ENCODE measurements around the gene TXNDC11. TPM values are rescaled to one million over a fixed set of nuclear protein-coding genes. Genes with fewer than 3 reads are reported as not detected.
A peak's percentile ranks its signal among the peaks of the same experiment; 100 is the strongest.

Gene TXNDC11
- total and polyA plus RNA-seq, 2 experiments from 2014 or later = 24.5 to 25.9 TPM

DNA sequence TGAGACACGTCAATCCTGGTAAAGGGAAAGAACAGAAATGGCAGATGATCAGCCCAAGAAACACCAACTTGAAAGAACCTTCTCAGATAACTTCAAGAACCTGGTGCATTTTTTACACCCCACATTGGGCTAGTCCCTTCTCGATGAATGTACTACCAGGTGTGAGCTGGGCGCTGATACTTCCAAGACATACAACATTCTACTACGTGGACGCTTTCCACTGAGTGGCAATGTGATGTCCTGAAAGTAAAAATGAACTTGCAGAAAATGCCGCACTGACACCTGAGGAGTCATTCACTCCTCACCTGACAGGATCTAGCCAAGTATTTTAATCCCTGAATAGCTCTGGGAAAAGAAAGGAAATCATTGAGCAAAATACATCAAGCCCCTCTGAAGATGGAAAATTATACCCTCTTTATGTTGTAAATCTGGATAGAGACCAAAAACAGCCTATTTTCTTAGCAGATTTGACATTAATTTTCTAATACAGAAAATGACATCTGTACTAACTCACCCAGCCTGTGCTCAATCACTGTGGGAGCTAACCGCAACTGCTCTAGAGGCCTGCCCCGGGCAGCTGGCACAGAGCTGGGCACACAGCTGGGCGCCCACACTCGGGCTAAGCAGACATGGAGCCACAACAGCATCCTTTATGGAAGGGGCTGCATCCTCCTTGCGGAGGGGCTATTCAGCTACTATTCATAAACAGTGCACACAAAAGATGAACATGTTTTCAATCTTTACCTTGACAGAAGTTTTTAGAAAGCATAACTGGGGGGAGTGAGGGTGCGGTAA, 58.2 kb downstream of the TXNDC11 start:
- Histone ChIP-seq H3K36me3 (ENCODE audit: low read depth) (peaks cover 51% of the 10 kb centered on the region; the same call in 1 of the 2 replicates), H2AFZ (no peak overlapping the region)
- 96 to 98% methylated on average over 12 of the region's 12 CpGs for WGBS, 2 experiments (ENCODE audit: low coverage in 1 of 2, low lambda C conversion rate in 2 of 2, missing lambda C conversion rate in 2 of 2)

DNA sequence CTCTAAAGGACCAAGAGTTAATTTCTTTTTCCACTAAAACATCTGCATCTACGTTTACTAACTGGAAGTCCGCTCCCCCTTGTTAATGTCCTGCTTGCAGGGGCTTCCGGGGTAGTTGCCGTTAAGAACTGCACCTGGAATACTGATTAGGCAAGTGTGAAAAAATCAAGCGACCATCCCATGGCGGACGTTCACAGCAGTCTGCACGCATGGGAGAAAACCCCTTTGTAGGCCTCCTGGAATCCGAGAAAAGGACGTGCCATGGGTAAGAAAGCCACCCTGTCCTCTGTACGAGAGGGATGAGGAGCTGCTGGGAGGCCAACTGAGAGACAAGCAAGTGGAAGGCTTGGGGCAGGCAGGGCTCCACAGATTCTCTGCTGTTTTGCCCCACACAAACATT, 59.5 kb downstream of the TXNDC11 start:
- 84 to 88% methylated on average over 11 of the region's 11 CpGs for WGBS, 2 experiments (ENCODE audit: low coverage in 1 of 2, low lambda C conversion rate in 2 of 2, missing lambda C conversion rate in 2 of 2)
- in situ Hi-C loops (cut with MboI) = loop anchor here (25.0 kb wide), 1 partner anchor 721 kb away; no protein-coding TSS in a partner anchor
- Histone ChIP-seq H3K4me1 (ENCODE audit: insufficient read depth) (peaks cover 30% of the 10 kb centered on the region), H3K4me3 (no peak overlapping the region), H3K27me3 (replicated peaks; ENCODE audit: insufficient read depth) (no peaks in the 10 kb centered on the region), H3K36me3 (ENCODE audit: low read depth) (peaks cover 49% of the 10 kb centered on the region), H3K9ac (peak overlapping the region; percentile 54), H3K9me2 (ENCODE audit: insufficient read depth) (no peaks in the 10 kb centered on the region), H3K9me3 (ENCODE audit: low read depth) (no peaks in the 10 kb centered on the region), H4K20me1 (ENCODE audit: insufficient read depth) (peaks cover 11% of the 10 kb centered on the region; the same call in 1 of the 2 replicates), H3K27ac (peak overlapping the region; percentile 81), H3F3A (ENCODE audit: insufficient read depth) (peaks cover 59% of the 10 kb centered on the region), H2AFZ (no peak overlapping the region), H3K4me2 (ENCODE audit: unreplicated experiment) (peak overlapping the region; percentile 28), H3K79me2 (ENCODE audit: insufficient read depth) (peaks cover 31% of the 10 kb centered on the region)
- no peak for DNase-seq
- TF ChIP-seq EZH2phosphoT487 (IDR thresholded peaks at IDR 0.05; ENCODE audit: insufficient read depth, low read depth) = no peak
- no peak for TF ChIP-seq EZH2 (IDR thresholded peaks at IDR 0.05; ENCODE audit: insufficient read depth, poor library complexity, severe bottlenecking)

More for the DNA sequence above, 58.2 kb downstream of the TXNDC11 start:
- H3F3A ChIP-seq (ENCODE audit: insufficient read depth) = peaks cover 56% of the 10 kb centered on the region
- DNase-seq = no peak
- TF ChIP-seq EZH2 (IDR thresholded peaks at IDR 0.05; ENCODE audit: insufficient read depth, poor library complexity, severe bottlenecking) = no peak
- TF ChIP-seq EZH2phosphoT487 (IDR thresholded peaks at IDR 0.05; ENCODE audit: insufficient read depth, low read depth) = no peak
- in situ Hi-C loops (cut with MboI) = loop anchor here (25.0 kb wide), 1 partner anchor 722 kb away; no protein-coding TSS in a partner anchor
- peaks cover 30% of the 10 kb centered on the region for H3K4me1 ChIP-seq (ENCODE audit: insufficient read depth)
- H4K20me1 ChIP-seq (ENCODE audit: insufficient read depth) = peaks cover 11% of the 10 kb centered on the region
- H3K4me2 ChIP-seq (ENCODE audit: unreplicated experiment) = no peak overlapping the region
- H3K79me2 ChIP-seq (ENCODE audit: insufficient read depth) = peaks cover 38% of the 10 kb centered on the region
- no peaks in the 10 kb centered on the region for H3K9me2 ChIP-seq (ENCODE audit: insufficient read depth)
- no peaks in the 10 kb centered on the region for H3K27me3 ChIP-seq (replicated peaks; ENCODE audit: insufficient read depth)
- no peak overlapping the region for H3K4me3 ChIP-seq
- no peaks in the 10 kb centered on the region for H3K9me3 ChIP-seq (ENCODE audit: low read depth)
- H3K27ac ChIP-seq = no peak overlapping the region
- no peak overlapping the region for H3K9ac ChIP-seq

DNA sequence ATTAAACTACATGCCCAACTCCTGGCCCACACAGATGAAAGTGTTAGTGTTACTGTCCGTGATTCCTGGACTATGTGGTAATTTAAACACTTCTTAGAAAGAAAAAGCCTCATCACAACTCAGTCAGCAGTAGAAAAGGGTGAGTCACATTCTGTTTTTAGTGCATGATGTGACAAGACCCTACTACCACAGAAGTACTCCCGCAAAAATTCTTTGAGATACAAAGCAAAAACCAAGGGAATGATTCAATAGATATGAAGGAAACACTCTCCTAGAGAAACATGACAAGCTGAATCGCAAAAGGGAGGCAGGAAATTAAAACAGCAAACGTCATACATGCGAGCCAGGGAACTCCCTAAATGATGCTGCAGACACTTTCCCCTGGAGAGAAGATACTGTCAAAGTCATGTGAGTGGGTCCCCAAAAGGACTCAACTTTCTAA, 60.0 kb downstream of the TXNDC11 start:
- in situ Hi-C loops (cut with MboI) = loop anchor here (25.0 kb wide), 1 partner anchor 720 kb away; no protein-coding TSS in a partner anchor
- H3K9ac ChIP-seq = peak overlapping the region; percentile 54
- no peak overlapping the region for H2AFZ ChIP-seq
- no peak overlapping the region for H3K4me3 ChIP-seq
- 1 to 3% methylated on average over 5 of the region's 5 CpGs for WGBS, 2 experiments (ENCODE audit: low coverage in 1 of 2, low lambda C conversion rate in 2 of 2, missing lambda C conversion rate in 2 of 2)
- H3K27ac ChIP-seq = peak overlapping the region; percentile 81
- peaks cover 11% of the 10 kb centered on the region; the same call in 1 of the 2 replicates for H4K20me1 ChIP-seq (ENCODE audit: insufficient read depth)
- H3K4me2 ChIP-seq (ENCODE audit: unreplicated experiment) = peak overlapping the region; percentile 28
- no peak for TF ChIP-seq EZH2 (IDR thresholded peaks at IDR 0.05; ENCODE audit: insufficient read depth, poor library complexity, severe bottlenecking)
- no peak for TF ChIP-seq EZH2phosphoT487 (IDR thresholded peaks at IDR 0.05; ENCODE audit: insufficient read depth, low read depth)
- H3K9me3 ChIP-seq (ENCODE audit: low read depth) = no peaks in the 10 kb centered on the region
- DNase-seq = peak; percentile 95
- H3K9me2 ChIP-seq (ENCODE audit: insufficient read depth) = no peaks in the 10 kb centered on the region
- no peaks in the 10 kb centered on the region for H3K27me3 ChIP-seq (replicated peaks; ENCODE audit: insufficient read depth)
- H3K79me2 ChIP-seq (ENCODE audit: insufficient read depth) = peaks cover 28% of the 10 kb centered on the region
- H3F3A ChIP-seq (ENCODE audit: insufficient read depth) = peaks cover 56% of the 10 kb centered on the region
- peaks cover 30% of the 10 kb centered on the region for H3K4me1 ChIP-seq (ENCODE audit: insufficient read depth)
- H3K36me3 ChIP-seq (ENCODE audit: low read depth) = peaks cover 45% of the 10 kb centered on the region

DNA sequence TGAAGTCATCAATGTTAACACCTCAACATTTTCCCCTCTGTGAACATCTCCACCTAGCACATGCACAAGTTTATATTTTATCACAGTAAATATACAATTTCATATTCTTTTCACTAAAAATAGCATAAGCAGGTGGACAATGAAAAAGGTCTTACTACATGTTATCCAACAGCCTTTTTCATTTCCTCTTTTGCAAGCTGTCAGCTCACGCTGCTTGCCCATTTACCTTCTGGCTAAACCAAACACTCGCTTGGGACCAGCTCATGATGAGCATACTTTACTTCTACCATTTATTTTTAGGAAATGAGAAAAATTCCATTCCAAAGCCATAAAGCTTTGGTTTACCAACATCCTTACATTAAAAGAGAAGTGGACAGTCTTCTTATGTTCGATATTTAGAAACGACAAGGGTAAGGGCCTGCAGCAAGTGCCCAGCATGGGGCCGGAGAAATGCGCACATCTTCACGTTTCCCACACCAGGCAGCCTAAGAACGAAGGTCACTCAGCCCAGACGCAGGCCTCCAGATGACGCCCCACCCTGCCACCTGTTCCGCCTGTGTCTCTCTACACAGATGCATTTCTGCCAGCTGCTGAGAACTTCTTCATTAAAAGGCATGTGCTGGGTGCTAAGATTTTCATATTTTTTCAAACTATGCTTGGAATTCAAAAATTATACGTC, 60.5 kb downstream of the TXNDC11 start:
- Histone ChIP-seq H3K4me1 (ENCODE audit: insufficient read depth) (peaks cover 30% of the 10 kb centered on the region), H3K27me3 (replicated peaks; ENCODE audit: insufficient read depth) (no peaks in the 10 kb centered on the region), H3K9me2 (ENCODE audit: insufficient read depth) (no peaks in the 10 kb centered on the region), H3K4me3 (no peak overlapping the region), H3F3A (ENCODE audit: insufficient read depth) (peaks cover 50% of the 10 kb centered on the region), H3K36me3 (ENCODE audit: low read depth) (peaks cover 39% of the 10 kb centered on the region), H2AFZ (no peak overlapping the region), H3K4me2 (ENCODE audit: unreplicated experiment) (no peak overlapping the region), H3K9ac (peak overlapping the region; percentile 20; the same call in 1 of the 2 replicates), H3K79me2 (ENCODE audit: insufficient read depth) (peaks cover 28% of the 10 kb centered on the region), H4K20me1 (ENCODE audit: insufficient read depth) (peaks cover 11% of the 10 kb centered on the region; the same call in 1 of the 2 replicates), H3K27ac (peak overlapping the region; percentile 81), H3K9me3 (ENCODE audit: low read depth) (no peaks in the 10 kb centered on the region)
- in situ Hi-C loops (cut with MboI) = loop anchor here (25.0 kb wide), 1 partner anchor 720 kb away; no protein-coding TSS in a partner anchor
- TF ChIP-seq EZH2 (IDR thresholded peaks at IDR 0.05; ENCODE audit: insufficient read depth, poor library complexity, severe bottlenecking) (no peak), EZH2phosphoT487 (IDR thresholded peaks at IDR 0.05; ENCODE audit: insufficient read depth, low read depth) (no peak)
- 75 to 81% methylated on average over 12 of the region's 12 CpGs for WGBS, 2 experiments (ENCODE audit: low coverage in 1 of 2, low lambda C conversion rate in 2 of 2, missing lambda C conversion rate in 2 of 2)
- no peak for DNase-seq

Measured in GM23248 (cell line).